GM12864 (cell line): ENCODE results near the gene MPG.

Experiments
- DNase-seq: peaks from one replicate; pipeline ENCODE4 v3.0.0-alpha.2; 2011; ENCODE audit warnings: low read depth
- H3K4me3 ChIP-seq: 2 replicates; pipeline ENCODE4 v1.5.1; 2011; ENCODE audit warnings: mild to moderate bottlenecking, low read depth, low read length, control low read depth
- TF ChIP-seq, protein P1 (sequence below): IDR thresholded peaks from 2 replicates; pipeline ENCODE4 v1.5.1; 2011; ENCODE audit warnings: low read depth, mild to moderate bottlenecking, moderate library complexity, low read length, control low read depth, inconsistent platforms; ENCODE audit errors: missing control alignments

MPG gene

DNA sequence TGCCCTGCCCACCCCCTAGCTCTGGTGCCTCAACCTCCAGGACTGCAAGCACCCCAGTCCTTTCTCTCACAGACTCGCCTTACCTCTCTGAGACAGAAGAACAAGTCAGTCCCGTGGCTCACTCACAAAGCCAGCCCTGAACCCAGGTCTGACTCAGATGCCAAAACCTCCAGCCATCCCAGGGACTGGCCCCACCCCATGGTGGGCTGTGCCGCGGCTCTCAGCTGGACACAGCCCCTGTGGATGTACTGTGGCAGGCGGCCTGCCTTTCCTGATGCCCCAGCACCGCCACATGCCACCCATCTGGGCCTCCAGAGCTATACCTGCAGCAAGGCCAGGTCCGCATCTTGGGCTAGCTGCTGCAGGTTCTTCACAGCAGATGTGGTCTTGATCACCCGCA, 19.8 kb downstream of the MPG start:
- no peak overlapping the region for H3K4me3 ChIP-seq
- TF ChIP-seq, protein P1, sequence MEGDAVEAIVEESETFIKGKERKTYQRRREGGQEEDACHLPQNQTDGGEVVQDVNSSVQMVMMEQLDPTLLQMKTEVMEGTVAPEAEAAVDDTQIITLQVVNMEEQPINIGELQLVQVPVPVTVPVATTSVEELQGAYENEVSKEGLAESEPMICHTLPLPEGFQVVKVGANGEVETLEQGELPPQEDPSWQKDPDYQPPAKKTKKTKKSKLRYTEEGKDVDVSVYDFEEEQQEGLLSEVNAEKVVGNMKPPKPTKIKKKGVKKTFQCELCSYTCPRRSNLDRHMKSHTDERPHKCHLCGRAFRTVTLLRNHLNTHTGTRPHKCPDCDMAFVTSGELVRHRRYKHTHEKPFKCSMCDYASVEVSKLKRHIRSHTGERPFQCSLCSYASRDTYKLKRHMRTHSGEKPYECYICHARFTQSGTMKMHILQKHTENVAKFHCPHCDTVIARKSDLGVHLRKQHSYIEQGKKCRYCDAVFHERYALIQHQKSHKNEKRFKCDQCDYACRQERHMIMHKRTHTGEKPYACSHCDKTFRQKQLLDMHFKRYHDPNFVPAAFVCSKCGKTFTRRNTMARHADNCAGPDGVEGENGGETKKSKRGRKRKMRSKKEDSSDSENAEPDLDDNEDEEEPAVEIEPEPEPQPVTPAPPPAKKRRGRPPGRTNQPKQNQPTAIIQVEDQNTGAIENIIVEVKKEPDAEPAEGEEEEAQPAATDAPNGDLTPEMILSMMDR = no peak
- no peak for DNase-seq

DNA sequence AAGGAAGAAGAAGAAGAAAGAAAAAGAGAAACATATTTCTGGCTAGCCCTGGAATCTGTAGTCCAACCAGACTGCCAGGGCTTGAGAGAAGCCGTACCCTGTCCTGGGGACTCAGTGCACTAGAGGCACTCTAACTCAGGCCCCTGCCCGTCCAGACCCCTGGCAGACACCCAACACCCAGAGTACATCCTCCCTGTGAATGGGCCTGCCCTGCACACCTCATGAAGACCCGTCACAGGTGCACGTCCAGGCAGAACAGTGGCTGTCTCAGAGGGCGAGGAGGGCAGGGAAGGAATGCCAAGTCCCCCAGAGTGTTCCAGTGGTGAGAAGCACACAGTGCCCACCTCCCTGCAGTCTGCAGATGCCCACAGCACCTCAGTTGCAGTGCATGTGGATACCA, 23.0 kb downstream of the MPG start:
- H3K4me3 ChIP-seq = no peak overlapping the region
- DNase-seq = no peak
- TF ChIP-seq, protein P1 = no peak

DNA sequence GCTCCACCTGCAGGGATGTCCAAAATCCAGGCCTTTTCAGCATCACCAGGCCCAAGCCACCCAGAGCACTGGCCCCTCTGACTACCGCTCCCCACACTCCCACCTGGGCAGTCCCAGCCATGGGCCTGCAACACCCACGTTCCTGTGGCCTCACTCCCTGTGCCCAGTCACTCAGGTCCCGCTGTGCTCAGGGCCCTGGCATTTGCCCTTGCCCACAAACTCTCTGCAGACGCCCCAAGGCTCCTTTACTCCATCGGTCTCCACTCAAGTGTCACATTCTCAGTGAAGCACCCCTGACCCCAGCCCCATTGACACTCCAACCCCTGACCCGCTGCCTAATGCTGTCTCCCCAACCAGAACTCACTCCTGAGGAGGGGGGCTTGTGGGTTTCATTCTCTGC, 23.6 kb downstream of the MPG start:
- TF ChIP-seq, protein P1 = no peak

GRCh38 chr16:102060-102855, 24.2 kb downstream of the MPG start:
- DNase-seq = no peak
- no peak overlapping the region for H3K4me3 ChIP-seq
- TF ChIP-seq, protein P1 = no peak

More for the DNA sequence above, 23.6 kb downstream of the MPG start:
- no peak overlapping the region for H3K4me3 ChIP-seq
- no peak for DNase-seq

- TF ChIP-seq, protein P1 = no peak
- no peak for DNase-seq
- H3K4me3 ChIP-seq = no peak overlapping the region
These were observed 26.3 kb downstream of the MPG start for GRCh38 chr16:104355-104754.

- TF ChIP-seq, protein P1 = no peak
- no peak for DNase-seq
- no peak overlapping the region for H3K4me3 ChIP-seq
These were observed 26.9 kb downstream of the MPG start for GRCh38 chr16:104928-105327.

GRCh38 chr16:105521-105920, 27.5 kb downstream of the MPG start:
- H3K4me3 ChIP-seq = no peak overlapping the region
- TF ChIP-seq, protein P1 = no peak
- DNase-seq = no peak
